ENCODE results near the gene HNF4A. TPM values are rescaled to one million over a fixed set of nuclear protein-coding genes. Genes with fewer than 3 reads are reported as not detected.

The HNF4A gene
- total and polyA plus RNA-seq, 9 donors, result 0.07 to 1.5 (median 0.25) TPM

GRCh38 chr20:44426879-44427790 lies 71.6 kb downstream of the HNF4A start:
- no peak overlapping the region for H3K4me3 ChIP-seq
- intact Hi-C loops (cut with DNase I), result no loop called here
- no peaks in the 10 kb centered on the region for H3K36me3 ChIP-seq
- TF ChIP-seq EP300 (IDR thresholded peaks at IDR 0.05) (no peak), POLR2A (IDR thresholded peaks at IDR 0.05) (no peak), CTCF (IDR thresholded peaks at IDR 0.05) (no peak)
- H3K4me1 ChIP-seq (ENCODE audit: insufficient read depth), result peaks cover 4% of the 10 kb centered on the region
- no peaks in the 10 kb centered on the region for H3K9me3 ChIP-seq
- H3K27me3 ChIP-seq, result no peaks in the 10 kb centered on the region
- WGBS, 3 donors, result 86 to 89% (median 88%) methylated on average over 10 of the region's 10 CpGs
- H3K27ac ChIP-seq, result no peak overlapping the region
- no peak for DNase-seq

GRCh38 chr20:44427804-44428173 lies 72.3 kb downstream of the HNF4A start:
- no peaks in the 10 kb centered on the region for H3K27me3 ChIP-seq
- peaks cover 4% of the 10 kb centered on the region for H3K4me1 ChIP-seq (ENCODE audit: insufficient read depth)
- H3K9me3 ChIP-seq, result no peaks in the 10 kb centered on the region
- TF ChIP-seq POLR2A (IDR thresholded peaks at IDR 0.05) (no peak), CTCF (IDR thresholded peaks at IDR 0.05) (no peak), EP300 (IDR thresholded peaks at IDR 0.05) (no peak)
- 88 to 92% (median 89%) methylated on average over 3 of the region's 3 CpGs for WGBS, 3 donors
- H3K4me3 ChIP-seq, result no peak overlapping the region
- H3K36me3 ChIP-seq, result no peaks in the 10 kb centered on the region
- DNase-seq, result no peak
- intact Hi-C loops (cut with DNase I), result no loop called here
- no peak overlapping the region for H3K27ac ChIP-seq

GRCh38 chr20:44428174-44429016 lies 72.9 kb downstream of the HNF4A start:
- Histone ChIP-seq H3K36me3 (no peaks in the 10 kb centered on the region), H3K4me1 (ENCODE audit: insufficient read depth) (peaks cover 4% of the 10 kb centered on the region), H3K9me3 (no peaks in the 10 kb centered on the region), H3K27ac (no peak overlapping the region), H3K4me3 (no peak overlapping the region), H3K27me3 (no peaks in the 10 kb centered on the region)
- TF ChIP-seq CTCF (IDR thresholded peaks at IDR 0.05) (no peak), EP300 (IDR thresholded peaks at IDR 0.05) (no peak), POLR2A (IDR thresholded peaks at IDR 0.05) (no peak)
- DNase-seq, result no peak
- 91 to 94% (median 93%) methylated on average over 8 of the region's 8 CpGs for WGBS, 3 donors
- intact Hi-C loops (cut with DNase I), result no loop called here

GRCh38 chr20:44429017-44429339 lies 73.5 kb downstream of the HNF4A start:
- Histone ChIP-seq H3K4me1 (ENCODE audit: insufficient read depth) (peaks cover 4% of the 10 kb centered on the region), H3K4me3 (no peak overlapping the region), H3K36me3 (no peaks in the 10 kb centered on the region), H3K9me3 (no peaks in the 10 kb centered on the region), H3K27ac (no peak overlapping the region), H3K27me3 (no peaks in the 10 kb centered on the region)
- no peak for DNase-seq
- intact Hi-C loops (cut with DNase I), result no loop called here
- 72 to 82% (median 79%) methylated on average over 2 of the region's 2 CpGs for WGBS, 3 donors
- TF ChIP-seq POLR2A (IDR thresholded peaks at IDR 0.05) (no peak), EP300 (IDR thresholded peaks at IDR 0.05) (no peak), CTCF (IDR thresholded peaks at IDR 0.05) (no peak)

Data from ovary (tissue), 9 donors.